HK-2 (cell line): ENCODE results near the gene GMEB2.
"Not testable (repeated sequence)": the region's sequence is repeated elsewhere in the genome, so short reads cannot be mapped to it uniquely, and the experiment has no call there.

Experiments used
- DNase-seq: peaks from one replicate; pipeline ENCODE4 v3.0.0-alpha.2; 2018; ENCODE audit not compliant: unreplicated experiment

Gene GMEB2

DNA sequence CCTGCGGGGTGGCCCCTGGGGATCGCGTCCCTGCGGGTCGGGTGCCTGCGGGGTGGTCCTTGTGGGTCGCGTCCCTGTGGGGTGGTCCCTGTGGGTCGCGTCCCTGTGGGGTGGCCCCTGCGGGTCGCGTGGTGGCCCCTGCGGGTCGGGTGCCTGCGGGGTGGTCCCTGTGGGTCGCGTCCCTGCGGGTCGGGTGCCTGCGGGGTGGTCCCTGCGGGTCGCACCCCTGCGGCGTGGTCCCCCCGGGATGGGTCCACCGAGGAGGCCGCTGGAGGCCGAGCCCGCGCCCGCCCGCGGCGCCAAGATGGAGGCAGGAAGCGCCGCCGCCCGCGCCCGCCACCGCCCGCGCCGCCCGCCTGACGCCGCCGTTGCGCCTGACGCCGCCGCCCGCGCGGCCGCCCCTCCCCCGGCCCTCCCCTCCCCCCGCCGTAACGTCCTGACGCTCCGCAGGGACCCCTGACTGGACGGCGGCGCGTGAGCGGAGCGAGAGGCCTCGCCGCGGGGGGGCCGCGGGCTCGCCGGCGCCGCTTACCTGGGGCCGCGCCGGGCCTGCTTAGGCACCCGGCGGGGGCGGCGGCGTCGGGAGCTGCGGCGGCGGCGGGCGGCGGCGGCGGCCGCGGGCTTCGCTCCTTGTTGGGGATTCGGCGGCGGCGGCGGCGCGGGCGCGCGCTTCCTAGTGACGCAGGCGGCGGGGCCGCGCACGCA is at the start of gene GMEB2:
TSS of gene GMEB2 (minus strand) at position 678 of the 705 bp plus-strand sequence. CDS start 7,704 bp downstream, outside the sequence.
- peak; percentile 87 for DNase-seq

GRCh38 chr20:63675681-63676368 is 48.9 kb upstream of the GMEB2 start:
- no peak for DNase-seq

- DNase-seq = no peak
These were observed 47.0 kb upstream of the GMEB2 start for GRCh38 chr20:63673951-63674350.

DNA sequence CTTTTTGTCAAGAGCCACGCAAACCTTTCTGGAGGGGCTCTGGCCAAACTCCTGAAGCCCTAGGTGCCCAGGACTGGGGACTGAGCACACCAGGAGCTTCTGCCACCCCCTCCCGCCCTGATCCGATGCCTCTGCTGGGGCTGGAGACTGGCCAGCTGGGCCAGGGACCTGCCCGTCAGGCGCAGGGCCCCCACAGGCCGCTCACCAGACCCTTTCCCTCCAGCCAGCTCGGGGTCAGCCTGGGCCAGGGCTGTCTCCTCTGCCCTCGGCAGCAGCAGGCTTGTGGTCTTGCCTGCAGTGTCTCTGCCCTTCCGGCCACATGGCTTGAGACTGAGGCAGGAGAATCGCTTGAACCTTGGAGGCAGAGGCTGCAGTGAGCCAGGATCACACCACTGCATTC is 45.8 kb upstream of the GMEB2 start:
- no peak for DNase-seq

- DNase-seq = not testable (repeated sequence)
These were observed 44.8 kb upstream of the GMEB2 start for GRCh38 chr20:63671695-63672094.

DNA sequence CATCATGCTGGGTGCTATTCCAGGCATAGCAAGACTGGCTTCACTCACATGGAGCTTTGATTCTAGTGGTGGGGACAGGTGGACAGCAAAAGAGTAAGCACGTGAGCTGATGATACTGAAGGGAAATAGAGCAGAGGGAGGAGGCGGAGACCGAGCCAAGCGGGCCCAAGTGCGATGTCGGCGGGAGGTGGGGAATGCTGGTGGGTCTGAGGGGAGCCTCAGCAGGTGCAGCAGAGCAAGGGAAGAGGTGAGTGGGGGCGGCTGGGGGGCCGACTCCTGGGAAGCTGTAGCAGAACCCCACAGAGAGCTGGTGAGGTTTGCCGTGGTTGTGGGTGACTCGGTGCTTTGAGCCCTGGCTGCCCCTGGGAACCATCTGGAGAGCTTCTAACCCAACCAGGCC is 41.5 kb upstream of the GMEB2 start:
- DNase-seq = no peak

DNA sequence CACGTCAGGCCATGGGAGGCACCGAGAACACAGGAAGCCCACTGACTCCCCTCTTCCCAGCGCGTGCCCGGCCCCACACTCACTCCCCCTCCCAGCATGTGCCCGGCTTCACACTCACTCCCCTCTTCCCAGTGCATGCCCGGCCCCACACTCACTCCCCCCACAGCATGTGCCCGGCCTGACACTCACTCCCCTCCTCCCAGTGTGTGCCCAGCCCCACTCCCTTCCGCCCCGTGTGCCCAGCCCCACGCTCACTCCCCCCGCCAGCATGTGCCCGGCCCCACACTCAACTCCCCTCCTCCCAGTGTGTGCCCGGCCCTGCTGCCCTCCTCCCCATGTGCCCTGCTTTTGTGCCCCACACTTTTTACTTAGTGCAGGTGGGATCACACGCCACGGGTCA is 41.0 kb upstream of the GMEB2 start:
- DNase-seq = no peak

- DNase-seq = no peak
These were observed 38.8 kb upstream of the GMEB2 start for GRCh38 chr20:63665708-63666107.

- no peak for DNase-seq
These were observed 38.1 kb upstream of the GMEB2 start for GRCh38 chr20:63664861-63665594.

DNA sequence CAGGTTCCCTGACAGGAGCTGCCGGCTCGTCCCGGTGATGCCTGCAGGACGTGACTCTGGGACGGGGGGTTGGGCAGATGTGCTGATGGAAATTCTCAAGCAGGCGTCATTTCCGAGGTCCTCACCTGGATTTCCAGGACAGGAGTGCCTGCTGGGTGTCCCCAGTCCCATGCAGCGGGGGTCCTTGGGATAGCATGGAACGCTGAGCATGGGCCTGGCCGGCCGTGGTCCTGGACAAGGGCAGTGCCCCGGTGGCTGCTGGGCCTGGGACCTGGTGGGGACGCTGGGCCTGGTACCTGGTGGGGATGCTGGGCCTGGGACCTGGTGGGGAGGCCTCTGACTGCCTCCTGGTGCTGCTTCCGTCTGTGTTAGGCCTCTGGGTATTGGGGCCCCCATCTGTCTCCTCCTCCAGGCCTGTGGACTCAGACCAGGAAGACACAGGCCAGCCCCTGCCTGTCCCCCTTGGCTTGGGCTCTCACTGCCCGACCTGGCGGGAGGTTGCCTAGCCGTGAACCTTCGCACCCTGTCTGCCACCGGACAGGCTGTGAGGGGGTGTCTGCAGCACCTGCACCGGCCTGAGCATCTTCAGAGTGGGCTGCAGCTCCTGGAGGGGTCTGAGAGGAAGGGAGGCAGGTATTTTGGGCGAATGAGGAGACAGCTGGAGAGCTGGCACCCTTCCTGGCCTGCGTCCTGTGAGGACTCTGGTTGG is 37.4 kb upstream of the GMEB2 start:
- DNase-seq = no peak

DNA sequence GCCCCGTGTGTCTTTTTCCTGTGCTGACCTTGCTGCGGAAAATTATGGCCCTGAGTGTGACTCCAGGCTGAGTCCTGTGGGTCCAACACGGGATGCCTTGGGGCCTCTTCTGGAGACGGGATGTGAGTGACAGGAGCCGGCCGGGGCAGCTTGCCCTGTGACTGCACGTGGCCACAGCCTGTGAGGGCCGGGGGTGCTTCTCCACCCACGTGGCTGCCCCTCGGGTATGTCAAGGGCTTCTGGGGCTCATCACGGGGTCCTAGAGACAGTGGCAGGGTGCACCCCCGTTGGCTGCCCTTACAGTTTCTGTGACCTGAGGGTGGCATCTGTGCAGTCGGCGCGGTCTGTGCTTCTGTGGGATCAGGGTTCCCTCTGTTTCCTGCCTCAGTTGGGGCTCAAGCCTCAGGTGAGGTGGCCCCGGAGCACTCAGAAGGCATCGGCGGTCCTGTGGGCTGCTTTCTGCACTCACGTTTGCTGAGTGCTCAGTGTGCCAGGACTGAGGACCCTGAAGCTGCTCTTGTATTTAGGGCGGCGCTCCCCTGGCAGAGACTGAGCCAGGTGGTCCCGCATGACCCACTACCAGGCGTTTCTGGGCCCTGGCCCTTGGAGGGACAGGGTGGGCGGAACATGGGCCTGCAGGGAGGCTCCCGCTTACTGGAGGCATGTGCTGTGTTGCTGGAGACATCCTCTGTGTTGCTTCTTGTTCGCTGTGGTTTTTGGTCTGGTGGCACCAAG is 36.6 kb upstream of the GMEB2 start:
- no peak for DNase-seq

DNA sequence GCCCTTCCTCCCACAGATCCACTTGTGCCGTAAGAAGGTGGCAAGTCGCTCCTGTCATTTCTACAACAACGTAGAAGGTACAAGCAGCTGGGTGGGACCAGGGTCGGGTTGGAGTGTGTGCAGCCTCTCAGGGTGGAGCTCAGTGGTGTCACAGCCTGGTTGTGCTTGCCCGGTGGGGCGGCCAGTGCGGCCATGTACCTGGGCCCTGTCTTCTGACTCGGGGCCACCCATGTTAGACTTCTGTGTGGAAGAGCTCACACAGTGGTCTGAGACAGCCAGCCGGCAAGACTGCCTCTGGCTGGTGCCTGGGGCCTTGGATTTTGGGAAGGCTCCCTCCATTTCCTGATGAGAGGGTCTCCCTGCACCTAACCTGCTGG is 35.9 kb upstream of the GMEB2 start:
- no peak for DNase-seq

DNA sequence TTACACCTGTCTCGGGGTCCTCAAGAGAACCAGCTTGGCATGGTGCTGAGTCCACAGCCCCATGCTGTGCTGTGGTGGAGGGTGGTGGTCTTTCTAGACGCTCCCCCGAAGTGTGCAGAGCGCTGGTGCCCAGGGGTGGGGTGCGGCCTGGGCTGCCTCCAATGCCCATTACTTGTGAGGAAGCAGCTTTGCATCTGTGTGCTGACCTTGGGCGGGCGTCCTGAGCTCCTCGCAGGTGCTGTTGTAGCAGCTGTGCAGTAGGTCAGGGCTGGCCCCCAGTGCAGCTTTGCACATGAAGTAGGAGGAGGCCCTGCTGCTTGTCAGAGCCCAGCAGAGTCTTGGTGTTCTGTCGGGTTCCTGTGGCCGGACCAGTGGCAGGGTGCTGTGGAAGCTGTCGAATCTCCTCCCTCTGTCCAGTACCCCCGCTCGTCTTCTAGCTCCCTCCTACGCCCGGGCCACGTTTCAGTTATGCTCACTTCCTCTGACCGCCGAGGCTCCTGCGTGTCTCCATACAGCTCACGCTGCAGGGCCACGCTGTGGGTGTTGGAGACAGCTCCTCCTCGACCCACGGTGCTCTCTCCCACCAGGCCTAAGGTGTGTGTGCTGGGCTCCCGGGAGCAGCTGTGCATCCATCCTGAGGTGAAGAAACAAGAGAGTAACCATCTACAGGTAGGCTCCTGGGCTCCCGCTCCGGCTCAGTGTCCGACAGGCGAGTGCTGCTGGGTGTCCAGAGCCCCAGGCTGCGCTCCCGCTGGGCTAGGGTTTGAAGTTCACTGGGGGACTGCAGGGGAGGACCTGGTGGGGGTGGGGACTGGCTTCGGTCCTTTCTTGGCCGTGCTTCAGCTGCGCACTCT is 35.3 kb upstream of the GMEB2 start:
- DNase-seq = no peak

- no peak for DNase-seq
These were observed 34.2 kb upstream of the GMEB2 start for GRCh38 chr20:63661108-63661507.

- DNase-seq = no peak
These were observed 33.7 kb upstream of the GMEB2 start for GRCh38 chr20:63660622-63661021.

GRCh38 chr20:63660174-63660573 is 33.3 kb upstream of the GMEB2 start:
- not testable (repeated sequence) for DNase-seq

DNA sequence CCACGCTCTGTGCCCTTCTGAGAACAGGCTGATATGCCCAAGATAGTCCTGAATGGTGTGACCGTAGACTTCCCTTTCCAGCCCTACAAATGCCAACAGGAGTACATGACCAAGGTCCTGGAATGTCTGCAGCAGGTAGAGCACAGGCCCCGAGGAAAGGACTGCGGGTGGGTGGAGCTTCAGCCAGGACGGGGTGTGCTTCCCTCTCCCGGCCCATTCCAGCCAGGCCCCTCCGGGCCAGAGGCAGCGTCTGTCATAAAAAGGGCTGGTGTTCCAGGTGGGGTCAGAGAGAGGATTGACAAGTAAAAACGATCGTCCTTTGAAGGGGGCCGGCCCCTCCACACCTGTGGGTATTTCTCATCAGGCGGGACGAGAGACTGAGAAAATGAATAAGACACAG is 32.5 kb upstream of the GMEB2 start:
- DNase-seq = no peak

GRCh38 chr20:63658749-63659187 is 31.9 kb upstream of the GMEB2 start:
- no peak for DNase-seq

GRCh38 chr20:63657937-63658748 is 31.2 kb upstream of the GMEB2 start, which contains the start of gene RTEL1:
Gene RTEL1, plus strand, starts transcription at chr20:63658312. Its CDS starts 1,091 bp downstream, at chr20:63659403.
- peak; percentile 96 for DNase-seq
